ENCODE data around the gene PRIM1. TPM values are rescaled to one million over a fixed set of nuclear protein-coding genes. Genes with fewer than 3 reads are reported as not detected.
"Not testable (repeated sequence)": the region's sequence is repeated elsewhere in the genome, so short reads cannot be mapped to it uniquely, and the experiment has no call there.

Gene PRIM1
- total and polyA plus RNA-seq, 2 of the 4 experiments (the other 2 are of a cell fraction): 8.6 to 12.0 TPM

DNA sequence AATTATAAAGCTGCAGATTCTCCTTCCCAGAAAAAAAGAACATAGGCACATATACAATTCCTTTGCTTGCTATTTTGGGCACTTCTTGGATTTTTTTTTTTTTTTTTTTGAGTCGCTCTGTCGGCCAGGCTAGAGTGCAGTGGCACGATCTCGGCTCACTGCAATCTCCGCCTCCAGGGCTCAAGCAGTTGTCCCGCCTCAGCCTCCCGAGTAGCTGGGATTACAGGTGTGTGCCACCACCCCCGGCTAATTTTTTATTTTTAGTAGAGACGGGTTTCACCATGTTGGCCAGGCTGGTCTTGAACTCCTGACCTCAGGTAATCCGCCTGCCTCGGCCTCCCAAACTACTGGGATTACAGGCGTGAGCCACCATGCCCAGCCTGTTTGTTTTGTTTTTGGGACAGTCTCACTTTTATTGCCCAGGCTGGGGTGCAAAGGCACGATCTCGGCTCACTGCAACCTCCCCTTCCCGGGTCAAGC, 25.9 kb downstream of the PRIM1 start:
- in situ Hi-C loops (cut with MboI; ENCODE audit: low sequenced_read_pairs); BruUV-seq (replicated peaks); H2BK15ac ChIP-seq (ENCODE audit: low read depth, low read length); H3K14ac ChIP-seq (replicated peaks; ENCODE audit: low read depth, low read length); dilution Hi-C loops (cut with HindIII; ENCODE audit: low sequenced_read_pairs, unreplicated experiment); H3K18ac ChIP-seq (ENCODE audit: low read depth, low read length); H3K27me3 ChIP-seq (ENCODE audit: control insufficient read depth, insufficient read depth, low read length); H4K91ac ChIP-seq (ENCODE audit: insufficient read depth, low read depth, low read length); H3K27ac ChIP-seq (ENCODE audit: insufficient read depth, low read length); H2AFZ ChIP-seq (replicated peaks; ENCODE audit: low read length, poor library complexity); H3K9ac ChIP-seq (ENCODE audit: low read depth, low read length); H3K4me3 ChIP-seq (ENCODE audit: insufficient read depth, low read depth, low read length); H4K5ac ChIP-seq (ENCODE audit: low read depth, low read length); H2BK20ac ChIP-seq (ENCODE audit: low read depth, low read length); H3K4me1 ChIP-seq (ENCODE audit: control insufficient read depth, insufficient read depth, low read length); ATAC-seq (ENCODE audit: low read depth); H3K9me3 ChIP-seq (ENCODE audit: control insufficient read depth, insufficient read depth, low read length); DNase-seq; H3K4me2 ChIP-seq (ENCODE audit: low read depth, low read length); intact Hi-C loops (cut with micrococcal nuclease); H3K56ac ChIP-seq (ENCODE audit: extremely low read depth, insufficient read depth, low read length); CTCF ChIA-PET; H2AK5ac ChIP-seq (ENCODE audit: low read depth, low read length); H2AK9ac ChIP-seq (replicated peaks; ENCODE audit: low read depth, low read length, poor library complexity); H2BK120ac ChIP-seq (ENCODE audit: low read depth, low read length): not testable (repeated sequence)
- POLR2A ChIA-PET (ENCODE audit: unreplicated experiment): interaction anchor here (1.0 to 1.2 kb wide), 2 partner anchors 39 to 90 kb away, joined by 5 to 7 read pairs; partner anchors contain the start of gene PTGES3
- Histone ChIP-seq H3K23ac (ENCODE audit: low read depth, low read length) (peak overlapping the region; percentile 11; the same call in 1 of the 2 replicates), H2BK5ac (ENCODE audit: low read depth, low read length, poor library complexity, severe bottlenecking) (peak overlapping the region; percentile 69), H3K79me1 (ENCODE audit: low read depth in 1 of 2, low read length in 2 of 2) (peaks cover 0 to 25% of the 10 kb centered on the region in 2 experiments; a peak in 2 of 4 replicates), H4K20me1 (ENCODE audit: insufficient read depth, low read length) (peaks cover 30% of the 10 kb centered on the region), H3K9me1 (ENCODE audit: insufficient read depth, low read length) (peaks cover 14% of the 10 kb centered on the region), H4K8ac (ENCODE audit: low read depth in 2 of 2, low read length in 2 of 2) (peak overlapping the region; percentile 17 to 90; a peak in 3 of 4 replicates), H3K36me3 (ENCODE audit: control insufficient read depth, insufficient read depth, low read length) (peaks cover 12% of the 10 kb centered on the region), H3K4ac (ENCODE audit: low read depth, low read length) (peak overlapping the region; percentile 82; the same call in 1 of the 2 replicates)
- 100% methylated on average over 4 of the region's 15 CpGs; no CpG with 5 or more reads in 1 of the 2 experiments for WGBS, 2 experiments (ENCODE audit: extremely low coverage in 2 of 2, insufficient read length in 1 of 2)

Measured in IMR-90 (cell line).